HepG2 (cell line): ENCODE measurements around the gene ADAT3. TPM values are rescaled to one million over a fixed set of nuclear protein-coding genes. Genes with fewer than 3 reads are reported as not detected.

Experiments
- ATF6 ChIP-seq: sonication (generic); formaldehyde crosslinking; conservative IDR thresholded peaks from 2 replicates; pipeline ENCODE4 v1.4.0; 2020; ENCODE audit warnings: missing genetic modification reagents
- GZF1 ChIP-seq: sonication (generic); formaldehyde crosslinking; IDR thresholded peaks from 2 replicates; pipeline ENCODE4 v1.5.1; 2020; ENCODE audit warnings: mild to moderate bottlenecking, missing genetic modification reagents
- JDP2 ChIP-seq: sonication (generic); formaldehyde crosslinking; IDR thresholded peaks from 2 replicates; pipeline ENCODE4 v1.8.1; 2022; ENCODE audit warnings: missing genetic modification reagents, borderline replicate concordance
- KMT2A ChIP-seq: sonication (generic); formaldehyde crosslinking; IDR thresholded peaks from 2 replicates; pipeline ENCODE4 v1.4.0; 2020; ENCODE audit warnings: missing genetic modification reagents
- RXRA ChIP-seq: sonication (generic); formaldehyde crosslinking; IDR thresholded peaks from 2 replicates; pipeline ENCODE4 v1.5.1; 2020; ENCODE audit warnings: missing genetic modification reagents
- SKIL ChIP-seq: sonication (generic); formaldehyde crosslinking; IDR thresholded peaks from 2 replicates; pipeline ENCODE4 v1.8.0; 2022; ENCODE audit warnings: missing genetic modification reagents, mild to moderate bottlenecking, moderate library complexity, borderline replicate concordance
- SNAI1 ChIP-seq: sonication (generic); formaldehyde crosslinking; IDR thresholded peaks from 2 replicates; pipeline ENCODE4 v1.5.0; 2020; ENCODE audit warnings: mild to moderate bottlenecking, missing genetic modification reagents, borderline replicate concordance
- TFAP4 ChIP-seq: sonication (generic); IDR thresholded peaks from 2 replicates; pipeline ENCODE4 v1.6.1; 2016; ENCODE audit warnings: low read depth, borderline replicate concordance
- YEATS2 ChIP-seq: sonication (generic); formaldehyde crosslinking; IDR thresholded peaks from 2 replicates; pipeline ENCODE4 v1.4.0; 2020; ENCODE audit warnings: missing genetic modification reagents, borderline replicate concordance
- ZNF484 ChIP-seq: sonication (generic); formaldehyde crosslinking; IDR thresholded peaks from 2 replicates; pipeline ENCODE4 v1.5.1; 2020; ENCODE audit warnings: mild to moderate bottlenecking, low read depth, missing genetic modification reagents, borderline replicate concordance
- ZNF549 ChIP-seq: sonication (generic); formaldehyde crosslinking; IDR thresholded peaks from 2 replicates; pipeline ENCODE4 v1.5.0; 2020; ENCODE audit warnings: missing genetic modification reagents
- ZNF614 ChIP-seq: IDR thresholded peaks from 2 replicates; pipeline ENCODE4 v1.6.1; 2018; ENCODE audit warnings: missing biosample characterization, missing genetic modification reagents, inconsistent platforms, borderline replicate concordance
- ZNF619 ChIP-seq: sonication (generic); formaldehyde crosslinking; IDR thresholded peaks from 2 replicates; pipeline ENCODE4 v1.4.0; 2020; ENCODE audit warnings: mild to moderate bottlenecking, missing genetic modification reagents
- ZNF740 ChIP-seq: sonication (generic); formaldehyde crosslinking; IDR thresholded peaks from 2 replicates; pipeline ENCODE4 v1.4.0; 2020; ENCODE audit warnings: missing genetic modification reagents
- ZNF780A ChIP-seq: sonication (generic); formaldehyde crosslinking; IDR thresholded peaks from 2 replicates; pipeline ENCODE4 v1.8.0; 2022; ENCODE audit warnings: mild to moderate bottlenecking, missing genetic modification reagents, moderate library complexity
- polyA plus RNA-seq, 8 experiments: library from polyadenylated mRNA; depleted of rRNA in 3 of 8; stranded (reverse) in 7 of 8; unstranded in 1 of 8; fragments of >200 nt; fragmentation: Illumina TruSeq in 4 of 8; extraction: Trizol in 4 of 8; gene quantifications; 2 replicates each; pipeline versions ENCODE4 v1.2.1 to v1.2.3, GENCODE V29; 2011 to 2016; ENCODE audit warnings: low read depth in 4 of 8, missing spikeins in 1 of 8, mixed read lengths in 1 of 8; ENCODE audit not compliant: insufficient read depth in 1 of 8
- total RNA-seq, 5 experiments: library from RNA; depleted of rRNA; stranded (reverse); fragments of >200 nt; fragmentation: Illumina TruSeq; extraction: Trizol; gene quantifications; 2 replicates each; pipeline ENCODE4 v1.2.3, GENCODE V29; 2016; ENCODE audit warnings: low read depth in 1 of 5
- TF ChIP-seq, protein P1 (sequence below): IDR thresholded peaks from 2 replicates; pipeline ENCODE4 v1.6.1; 2016
- TF ChIP-seq, protein P2 (sequence below): sonication (generic); formaldehyde crosslinking; IDR thresholded peaks from 2 replicates; pipeline ENCODE4 v1.8.0; 2022; ENCODE audit warnings: mild to moderate bottlenecking, missing genetic modification reagents; ENCODE audit not compliant: insufficient replicate concordance
- TF ChIP-seq, protein P3 (sequence below): sonication (generic); formaldehyde crosslinking; IDR thresholded peaks from 2 replicates; pipeline ENCODE4 v1.4.0; 2020; ENCODE audit warnings: mild to moderate bottlenecking, missing genetic modification reagents

ADAT3 gene
- total and polyA plus RNA-seq, 2 of the 13 experiments (the other 11 are each of a cell fraction or from before 2014, with no cell fraction given) = 0.95 to 3.5 TPM

DNA sequence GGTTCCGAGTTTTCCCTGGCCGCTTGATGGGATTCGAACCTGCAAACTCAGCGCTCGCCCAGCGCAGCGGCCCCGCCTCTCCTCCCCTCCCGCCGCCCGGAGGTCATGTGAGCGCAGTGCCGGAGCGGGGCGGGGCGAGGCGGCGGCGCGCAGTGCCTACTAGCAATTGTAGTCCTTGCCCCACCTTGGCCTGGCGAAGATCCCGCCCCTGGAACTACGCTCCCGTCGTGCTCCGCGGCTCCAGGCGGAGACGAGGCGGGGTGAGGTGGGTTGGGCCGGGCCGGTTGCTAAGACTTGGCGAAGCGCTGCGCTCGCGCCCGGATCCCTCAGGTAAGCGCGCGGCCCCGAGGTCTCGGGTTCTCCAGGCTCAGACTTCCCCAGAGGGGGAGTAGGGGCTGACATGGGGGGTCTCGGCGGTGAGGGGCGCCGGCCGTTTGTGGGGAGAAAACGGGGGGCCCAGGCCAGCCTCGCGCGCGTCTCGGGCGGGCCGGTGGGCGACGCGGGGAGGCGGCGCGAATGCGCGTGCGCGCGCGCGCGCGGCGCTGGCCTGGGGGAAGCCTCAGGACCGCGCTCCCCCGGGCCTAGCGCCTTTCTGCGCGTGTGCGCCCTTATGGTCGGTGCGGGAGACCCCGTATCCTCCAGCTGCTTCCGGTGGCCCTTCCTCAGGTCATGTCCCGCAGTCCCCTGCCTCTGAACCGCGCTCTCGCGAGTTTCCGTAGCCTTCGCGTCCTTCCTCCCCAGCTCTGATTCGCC lies at the start of gene ADAT3, which contains the start of gene SCAMP4 (continued):
- TF ChIP-seq, protein P1, sequence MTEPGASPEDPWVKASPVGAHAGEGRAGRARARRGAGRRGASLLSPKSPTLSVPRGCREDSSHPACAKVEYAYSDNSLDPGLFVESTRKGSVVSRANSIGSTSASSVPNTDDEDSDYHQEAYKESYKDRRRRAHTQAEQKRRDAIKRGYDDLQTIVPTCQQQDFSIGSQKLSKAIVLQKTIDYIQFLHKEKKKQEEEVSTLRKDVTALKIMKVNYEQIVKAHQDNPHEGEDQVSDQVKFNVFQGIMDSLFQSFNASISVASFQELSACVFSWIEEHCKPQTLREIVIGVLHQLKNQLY (CRISPR knock-in tag) = peak; percentile 47; the same call in 1 of the 2 replicates
- TF ChIP-seq JDP2 (CRISPR knock-in tag) (no peak), ZNF484 (CRISPR knock-in tag) (no peak), SNAI1 (CRISPR knock-in tag) (no peak), ZNF740 (CRISPR knock-in tag) (no peak), ZNF549 (CRISPR knock-in tag) (no peak), KMT2A (peak; percentile 54; the same call in 1 of the 2 replicates), SKIL (CRISPR knock-in tag) (no peak), ZNF619 (no peak; the same call in 1 of the 2 replicates), TFAP4 (peak; percentile 99), GZF1 (CRISPR knock-in tag) (0 out of 2 replicates have a peak, but pooled peaks have one; percentile 46), ZNF614 (CRISPR knock-in tag) (peak; percentile 64; the same call in 1 of the 2 replicates), ATF6 (CRISPR knock-in tag) (no peak), YEATS2 (CRISPR knock-in tag) (peak; percentile 91), RXRA (peak; percentile 42), ZNF780A (no peak)
- TF ChIP-seq, protein P2, sequence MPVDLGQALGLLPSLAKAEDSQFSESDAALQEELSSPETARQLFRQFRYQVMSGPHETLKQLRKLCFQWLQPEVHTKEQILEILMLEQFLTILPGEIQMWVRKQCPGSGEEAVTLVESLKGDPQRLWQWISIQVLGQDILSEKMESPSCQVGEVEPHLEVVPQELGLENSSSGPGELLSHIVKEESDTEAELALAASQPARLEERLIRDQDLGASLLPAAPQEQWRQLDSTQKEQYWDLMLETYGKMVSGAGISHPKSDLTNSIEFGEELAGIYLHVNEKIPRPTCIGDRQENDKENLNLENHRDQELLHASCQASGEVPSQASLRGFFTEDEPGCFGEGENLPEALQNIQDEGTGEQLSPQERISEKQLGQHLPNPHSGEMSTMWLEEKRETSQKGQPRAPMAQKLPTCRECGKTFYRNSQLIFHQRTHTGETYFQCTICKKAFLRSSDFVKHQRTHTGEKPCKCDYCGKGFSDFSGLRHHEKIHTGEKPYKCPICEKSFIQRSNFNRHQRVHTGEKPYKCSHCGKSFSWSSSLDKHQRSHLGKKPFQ (CRISPR knock-in tag) = peak; percentile 2
- TF ChIP-seq, protein P3, sequence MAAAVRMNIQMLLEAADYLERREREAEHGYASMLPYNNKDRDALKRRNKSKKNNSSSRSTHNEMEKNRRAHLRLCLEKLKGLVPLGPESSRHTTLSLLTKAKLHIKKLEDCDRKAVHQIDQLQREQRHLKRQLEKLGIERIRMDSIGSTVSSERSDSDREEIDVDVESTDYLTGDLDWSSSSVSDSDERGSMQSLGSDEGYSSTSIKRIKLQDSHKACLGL = no peak; the same call in 1 of the 2 replicates
